Heart left ventricle (tissue), 16 donors: ENCODE measurements around the gene RNF213. TPM values are rescaled to one million over a fixed set of nuclear protein-coding genes. Genes with fewer than 3 reads are reported as not detected.
A peak's percentile ranks its signal among the peaks of the same experiment; 100 is the strongest.

Experiments
- ATAC-seq, 4 donors: fragments of 200-7000 bp; cut with Tn5 transposase; one replicate each; pipeline ENCODE4 v1.9.1; 2020 to 2022; ENCODE audit warnings: moderate library complexity in 4 of 4, mild to moderate bottlenecking in 3 of 4, moderate number of reproducible peaks in 1 of 4
- DNase-seq, 5 donors: peaks; one replicate each; pipeline ENCODE4 v3.0.0-alpha.2; 2020
- H3K27ac ChIP-seq, 12 donors: fragments of 200-600 bp; sonication (generic) in 4 of 12; one replicate each; pipeline versions ENCODE4 v1.5.0 to v1.8.0; 2016 to 2022; ENCODE audit warnings: mild to moderate bottlenecking in 2 of 12
- H3K27me3 ChIP-seq, 9 donors: fragments of 200-600 bp; sonication (generic) in 2 of 9; one replicate each; pipeline versions ENCODE4 v1.5.1 to v1.8.0; 2016 to 2022; ENCODE audit warnings: mild to moderate bottlenecking in 3 of 9
- H3K36me3 ChIP-seq, 9 donors: fragments of 200-600 bp; sonication (generic) in 2 of 9; one replicate each; pipeline versions ENCODE4 v1.5.0 to v1.8.0; 2018 to 2022; ENCODE audit warnings: mild to moderate bottlenecking in 2 of 9
- H3K4me1 ChIP-seq, 12 donors: fragments of 200-600 bp; sonication (generic) in 4 of 12; one replicate each; pipeline versions ENCODE4 v1.5.0 to v1.8.0; 2016 to 2022; ENCODE audit warnings: mild to moderate bottlenecking in 3 of 12
- H3K4me3 ChIP-seq, 12 donors: fragments of 200-600 bp; sonication (generic) in 4 of 12; one replicate each; pipeline versions ENCODE4 v1.5.0 to v1.8.0; 2017 to 2022; ENCODE audit warnings: mild to moderate bottlenecking in 9 of 12, moderate library complexity in 4 of 12
- H3K9me3 ChIP-seq, 12 donors: fragments of 200-600 bp; sonication (generic) in 4 of 12; one replicate each; pipeline versions ENCODE4 v1.5.0 to v1.8.0; 2016 to 2022; ENCODE audit warnings: mild to moderate bottlenecking in 1 of 12
- POLR2A ChIP-seq, 2 donors: fragments of 450-650 bp; IDR thresholded peaks; one replicate each; pipeline ENCODE4 v1.6.1; 2017; ENCODE audit warnings: antibody characterized with exemption in 2 of 2, mild to moderate bottlenecking in 2 of 2, moderate library complexity in 2 of 2
- WGBS, 4 donors: extraction: QIAGEN DNeasy Blood & Tissue Kit in 2 of 4; methylation state at CpG; one replicate each; pipeline versions ENCODE4 v1.1.5 to v1.1.7; 2013 to 2018; 5-methylcytosine and 5-hydroxymethylcytosine counted together
- intact Hi-C, 10 donors: fragments of 100-400 bp; cut with DNase I; formaldehyde crosslinking; loops; one replicate each; pipeline versions ENCODE4 v1.11.1 to v1.14.2; 2022
- polyA plus RNA-seq, 2 donors: library from polyadenylated mRNA; stranded (reverse); fragments of 200-250 nt; gene quantifications; one replicate each; pipeline ENCODE4 v1.2.3, GENCODE V29; 2013
- total RNA-seq, 9 donors: library from RNA; depleted of rRNA in 2 of 9; stranded (reverse); fragments of >200 nt in 2 of 9; fragmentation: NEBNext Ultra II Directional in 3 of 9; extraction: Animal tissue kit (Norgen Biotek cat#: 25700) in 3 of 9; gene quantifications; one replicate each; pipeline versions ENCODE4 v1.1.0 to v1.2.4, GENCODE V29; 2016 to 2023
- TF ChIP-seq, protein P1 (sequence below), 12 donors: fragments of 200-600 bp; sonication (generic) in 4 of 12; IDR thresholded peaks; one replicate each; pipeline versions ENCODE4 v1.5.0 to v1.8.0; 2018 to 2022; ENCODE audit warnings: antibody characterized with exemption in 12 of 12, mild to moderate bottlenecking in 5 of 12
- donor health status: ischemic (EF 13 %, LVEDD 7.1; RV severe dilation, severe dysfunction).
- donor health status: healthy with polysubstance abuse.
- donor health status: DM: no; HTN: yes; CAD: no.
- donor health status: DM: no; HTN: no; CAD: no.
- donor health status: ischemic (EF 25% LVEDD 6.9; RV normal size, moderate dysfunction).
- donor health status: ischemic (EF 25% LVEDD 5.7; RV mildly dilated, moderate dysfunction).
- donor health status: healthy.
- donor health status: DM: yes; HTN: yes; CAD: no.
- donor health status: ischemic (EF 35%, LVEDD 5.7; RV mildly dilated, moderate dysfunction).
- donor health status: nonischemic (EF 11% LVEDD 7.7; RV severe dilation, severe dysfunction).
- donor health status: DM: yes; HTN: yes; CAD: no.
- donor health status: PGD.
- donor health status: ischemic (EF 29% LVEDD 5.4; RV normal size, mild dysfunction).
- donor health status: nonischemic (EF 23%, LVEDD 6.1; RV moderate dilation, normal function).

Gene RNF213
- total and polyA plus RNA-seq, 11 donors = 23.1 to 167 (median 31.4) TPM

- WGBS, 4 donors = 92 to 96% (median 94%) methylated on average over 22 of the region's 22 CpGs
- no peaks in the 10 kb centered on the region for H3K9me3 ChIP-seq
- no peaks in the 10 kb centered on the region for H3K27me3 ChIP-seq
- TF ChIP-seq POLR2A (IDR thresholded peaks at IDR 0.05) = no peak
- TF ChIP-seq, protein P1, sequence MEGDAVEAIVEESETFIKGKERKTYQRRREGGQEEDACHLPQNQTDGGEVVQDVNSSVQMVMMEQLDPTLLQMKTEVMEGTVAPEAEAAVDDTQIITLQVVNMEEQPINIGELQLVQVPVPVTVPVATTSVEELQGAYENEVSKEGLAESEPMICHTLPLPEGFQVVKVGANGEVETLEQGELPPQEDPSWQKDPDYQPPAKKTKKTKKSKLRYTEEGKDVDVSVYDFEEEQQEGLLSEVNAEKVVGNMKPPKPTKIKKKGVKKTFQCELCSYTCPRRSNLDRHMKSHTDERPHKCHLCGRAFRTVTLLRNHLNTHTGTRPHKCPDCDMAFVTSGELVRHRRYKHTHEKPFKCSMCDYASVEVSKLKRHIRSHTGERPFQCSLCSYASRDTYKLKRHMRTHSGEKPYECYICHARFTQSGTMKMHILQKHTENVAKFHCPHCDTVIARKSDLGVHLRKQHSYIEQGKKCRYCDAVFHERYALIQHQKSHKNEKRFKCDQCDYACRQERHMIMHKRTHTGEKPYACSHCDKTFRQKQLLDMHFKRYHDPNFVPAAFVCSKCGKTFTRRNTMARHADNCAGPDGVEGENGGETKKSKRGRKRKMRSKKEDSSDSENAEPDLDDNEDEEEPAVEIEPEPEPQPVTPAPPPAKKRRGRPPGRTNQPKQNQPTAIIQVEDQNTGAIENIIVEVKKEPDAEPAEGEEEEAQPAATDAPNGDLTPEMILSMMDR (IDR thresholded peaks at IDR 0.05) = no peak
- ATAC-seq (no peak), DNase-seq (no peak)
- H3K4me3 ChIP-seq = no peak overlapping the region
- H3K27ac ChIP-seq = no peak overlapping the region
- intact Hi-C loops = no loop called here
- H3K36me3 ChIP-seq = peaks cover 3 to 99% (median 97%) of the 10 kb centered on the region in 9 donors
- no peaks in the 10 kb centered on the region for H3K4me1 ChIP-seq
Observed at GRCh38 chr17:80374039-80374731, 113.5 kb downstream of the RNF213 start.

- Histone ChIP-seq H3K4me3 (no peak overlapping the region), H3K4me1 (no peaks in the 10 kb centered on the region), H3K36me3 (peaks cover 3 to 99% (median 97%) of the 10 kb centered on the region in 9 donors), H3K27ac (no peak overlapping the region), H3K27me3 (no peaks in the 10 kb centered on the region), H3K9me3 (no peaks in the 10 kb centered on the region)
- DNase-seq (no peak), ATAC-seq (peak in 1 of 4 donors; percentile 23)
- TF ChIP-seq POLR2A (IDR thresholded peaks at IDR 0.05) = no peak
- intact Hi-C loops = no loop called here
- 82 to 86% (median 83%) methylated on average over 14 of the region's 14 CpGs for WGBS, 4 donors
Observed at GRCh38 chr17:80374732-80375585, 114.3 kb downstream of the RNF213 start.

DNA sequence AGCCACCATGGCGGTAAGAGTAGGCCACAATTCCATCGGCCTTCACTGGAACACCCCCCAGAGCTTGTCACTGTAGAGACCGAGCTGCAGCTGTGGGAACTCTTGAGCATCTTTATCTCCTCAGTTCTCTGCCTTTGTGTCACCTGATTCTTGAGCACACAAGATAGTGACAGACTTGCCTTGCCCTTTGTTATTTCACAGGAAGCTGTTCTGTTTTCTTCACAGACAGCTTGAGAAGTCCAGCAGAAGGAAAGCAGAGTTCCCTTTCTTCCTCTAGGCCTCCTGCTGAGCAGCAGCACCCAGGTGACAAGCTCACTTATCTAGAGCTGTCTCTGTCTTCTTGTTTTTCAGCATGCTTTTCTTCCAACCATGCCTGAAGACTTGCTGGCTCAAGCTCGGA, 115.9 kb downstream of the RNF213 start:
- WGBS, 4 donors = 90 to 98% (median 91%) methylated on average over 4 of the region's 4 CpGs
- Histone ChIP-seq H3K27ac (no peak overlapping the region), H3K27me3 (no peaks in the 10 kb centered on the region), H3K4me3 (no peak overlapping the region), H3K9me3 (no peaks in the 10 kb centered on the region), H3K36me3 (peaks cover 0 to 99% (median 96%) of the 10 kb centered on the region in 9 donors), H3K4me1 (no peaks in the 10 kb centered on the region)
- no peak for DNase-seq
- ATAC-seq = no peak
- TF ChIP-seq POLR2A (IDR thresholded peaks at IDR 0.05) = no peak
- TF ChIP-seq, protein P1 (IDR thresholded peaks at IDR 0.05) = no peak
- intact Hi-C loops = no loop called here

- Histone ChIP-seq H3K4me1 (no peaks in the 10 kb centered on the region), H3K27ac (no peak overlapping the region), H3K36me3 (peaks cover 0 to 99% (median 96%) of the 10 kb centered on the region in 9 donors), H3K9me3 (no peaks in the 10 kb centered on the region), H3K4me3 (no peak overlapping the region), H3K27me3 (no peaks in the 10 kb centered on the region)
- TF ChIP-seq POLR2A (IDR thresholded peaks at IDR 0.05) = no peak
- TF ChIP-seq, protein P1 (IDR thresholded peaks at IDR 0.05) = no peak
- 87 to 94% (median 92%) methylated on average over 8 to 9 of the region's 9 CpGs for WGBS, 4 donors
- intact Hi-C loops = no loop called here
- no peak for DNase-seq
- peak in 1 of 4 donors; percentile 14 for ATAC-seq
Observed at GRCh38 chr17:80377798-80378197, 117.1 kb downstream of the RNF213 start.
